Measurements from ENCODE around the gene STEAP1B. TPM values are rescaled to one million over a fixed set of nuclear protein-coding genes. Genes with fewer than 3 reads are reported as not detected.
"Not testable (repeated sequence)": the region's sequence is repeated elsewhere in the genome, so short reads cannot be mapped to it uniquely, and the experiment has no call there.

The STEAP1B gene
- total RNA-seq, 2 experiments from 2014 or later = 0.17 to 0.19 TPM

GRCh38 chr7:22464299-22464698 is 35.7 kb downstream of the STEAP1B start:
- Mint-ChIP-seq H3K9me3 (no peaks in the 10 kb centered on the region), H3K4me1 (no peaks in the 10 kb centered on the region), H3K27ac (no peak overlapping the region), H3K4me3 (no peak overlapping the region), H3K36me3 (ENCODE audit: low read depth) (no peaks in the 10 kb centered on the region), H3K27me3 (peaks cover 4% of the 10 kb centered on the region)
- ChIA-PET CTCF (no interaction called here), POLR2A (no interaction called here)
- no peak for DNase-seq

GRCh38 chr7:22460363-22460988 is 39.5 kb downstream of the STEAP1B start:
- POLR2A ChIA-PET = no interaction called here
- no peak for DNase-seq
- Mint-ChIP-seq H3K27ac (no peak overlapping the region), H3K36me3 (ENCODE audit: low read depth) (no peaks in the 10 kb centered on the region), H3K9me3 (no peaks in the 10 kb centered on the region), H3K4me1 (no peaks in the 10 kb centered on the region), H3K27me3 (no peaks in the 10 kb centered on the region), H3K4me3 (no peak overlapping the region)
- CTCF ChIA-PET = interaction anchor here (0.5 to 0.9 kb wide), 3 partner anchors 237 to 1978 kb away, joined by 3 read pairs; no protein-coding TSS in a partner anchor

GRCh38 chr7:22457471-22457870 is 42.5 kb downstream of the STEAP1B start:
- DNase-seq = no peak
- Mint-ChIP-seq H3K9me3 (no peaks in the 10 kb centered on the region), H3K4me3 (no peak overlapping the region), H3K36me3 (ENCODE audit: low read depth) (no peaks in the 10 kb centered on the region), H3K27me3 (peaks cover 14% of the 10 kb centered on the region), H3K27ac (no peak overlapping the region), H3K4me1 (peaks cover 7% of the 10 kb centered on the region)
- ChIA-PET POLR2A (no interaction called here), CTCF (no interaction called here)

GRCh38 chr7:22454446-22454845 is 45.5 kb downstream of the STEAP1B start:
- Mint-ChIP-seq H3K36me3 (ENCODE audit: low read depth) (no peaks in the 10 kb centered on the region), H3K4me3 (no peak overlapping the region), H3K27ac (no peak overlapping the region), H3K4me1 (peaks cover 11% of the 10 kb centered on the region), H3K27me3 (peaks cover 35% of the 10 kb centered on the region), H3K9me3 (no peaks in the 10 kb centered on the region)
- ChIA-PET CTCF (no interaction called here), POLR2A (no interaction called here)
- DNase-seq = no peak

- ChIA-PET CTCF (interaction anchor here (0.5 kb wide), 1 partner anchor 568 kb away, joined by 4 read pairs; no protein-coding TSS in a partner anchor), POLR2A (no interaction called here)
- no peak overlapping the region for H3K4me3 Mint-ChIP-seq
- peaks cover 11% of the 10 kb centered on the region for H3K4me1 Mint-ChIP-seq
- H3K36me3 Mint-ChIP-seq (ENCODE audit: low read depth) = no peaks in the 10 kb centered on the region
- DNase-seq = no peak
- no peak overlapping the region for H3K27ac Mint-ChIP-seq
- no peaks in the 10 kb centered on the region for H3K9me3 Mint-ChIP-seq
- peaks cover 35% of the 10 kb centered on the region for H3K27me3 Mint-ChIP-seq
Observed at GRCh38 chr7:22452960-22453558, 46.9 kb downstream of the STEAP1B start.

GRCh38 chr7:22452142-22452959 is 47.6 kb downstream of the STEAP1B start:
- CTCF ChIA-PET = interaction anchor here (0.5 to 1.0 kb wide), 2 partner anchors 343 to 569 kb away, joined by 4 read pairs; no protein-coding TSS in a partner anchor
- H3K9me3 Mint-ChIP-seq = no peaks in the 10 kb centered on the region
- H3K27me3 Mint-ChIP-seq = peaks cover 35% of the 10 kb centered on the region
- peak; percentile 48 for DNase-seq
- H3K4me1 Mint-ChIP-seq = peaks cover 16% of the 10 kb centered on the region
- no peaks in the 10 kb centered on the region for H3K36me3 Mint-ChIP-seq (ENCODE audit: low read depth)
- no peak overlapping the region for H3K4me3 Mint-ChIP-seq
- H3K27ac Mint-ChIP-seq = no peak overlapping the region
- POLR2A ChIA-PET = no interaction called here

- H3K4me3 Mint-ChIP-seq = not testable (repeated sequence)
- Mint-ChIP-seq H3K4me1 (peaks cover 23% of the 10 kb centered on the region), H3K27me3 (peaks cover 35% of the 10 kb centered on the region)
Observed at GRCh38 chr7:22450013-22450412, 50.0 kb downstream of the STEAP1B start.

GRCh38 chr7:22447762-22448161 is 52.2 kb downstream of the STEAP1B start:
- H3K36me3 Mint-ChIP-seq (ENCODE audit: low read depth) = no peaks in the 10 kb centered on the region
- no peaks in the 10 kb centered on the region for H3K9me3 Mint-ChIP-seq
- ChIA-PET CTCF (no interaction called here), POLR2A (no interaction called here)
- peaks cover 24% of the 10 kb centered on the region for H3K27me3 Mint-ChIP-seq
- no peak overlapping the region for H3K4me3 Mint-ChIP-seq
- no peak for DNase-seq
- peaks cover 21% of the 10 kb centered on the region for H3K4me1 Mint-ChIP-seq
- no peak overlapping the region for H3K27ac Mint-ChIP-seq

More at GRCh38 chr7:22450013-22450412, 50.0 kb downstream of the STEAP1B start:
- POLR2A ChIA-PET; CTCF ChIA-PET; H3K9me3 Mint-ChIP-seq; H3K27ac Mint-ChIP-seq; H3K36me3 Mint-ChIP-seq (ENCODE audit: low read depth); DNase-seq: not testable (repeated sequence)

- no peak for DNase-seq
- ChIA-PET POLR2A (no interaction called here), CTCF (no interaction called here)
- no peak overlapping the region for H3K27ac Mint-ChIP-seq
- H3K9me3 Mint-ChIP-seq = no peaks in the 10 kb centered on the region
- no peak overlapping the region for H3K4me3 Mint-ChIP-seq
- no peaks in the 10 kb centered on the region for H3K36me3 Mint-ChIP-seq (ENCODE audit: low read depth)
- peaks cover 14% of the 10 kb centered on the region for H3K4me1 Mint-ChIP-seq
- H3K27me3 Mint-ChIP-seq = peaks cover 16% of the 10 kb centered on the region
Observed at GRCh38 chr7:22447008-22447407, 53.0 kb downstream of the STEAP1B start.

GRCh38 chr7:22445853-22446252 is 54.1 kb downstream of the STEAP1B start:
- no peak for DNase-seq
- CTCF ChIA-PET = interaction anchor here (0.9 kb wide), 1 partner anchor 13 kb away, joined by 3 read pairs; no protein-coding TSS in a partner anchor
- Mint-ChIP-seq H3K27me3 (peaks cover 11% of the 10 kb centered on the region), H3K9me3 (no peaks in the 10 kb centered on the region), H3K36me3 (ENCODE audit: low read depth) (no peaks in the 10 kb centered on the region), H3K27ac (no peak overlapping the region), H3K4me3 (no peak overlapping the region), H3K4me1 (peaks cover 14% of the 10 kb centered on the region)
- POLR2A ChIA-PET = no interaction called here

GRCh38 chr7:22445140-22445743 is 54.7 kb downstream of the STEAP1B start:
- H3K9me3 Mint-ChIP-seq = no peaks in the 10 kb centered on the region
- DNase-seq = no peak
- ChIA-PET CTCF (interaction anchor here (0.9 kb wide), 1 partner anchor 13 kb away, joined by 3 read pairs; no protein-coding TSS in a partner anchor), POLR2A (no interaction called here)
- no peak overlapping the region for H3K27ac Mint-ChIP-seq
- no peak overlapping the region for H3K4me3 Mint-ChIP-seq
- peaks cover 14% of the 10 kb centered on the region for H3K4me1 Mint-ChIP-seq
- H3K36me3 Mint-ChIP-seq (ENCODE audit: low read depth) = no peaks in the 10 kb centered on the region
- H3K27me3 Mint-ChIP-seq = peaks cover 8% of the 10 kb centered on the region

GRCh38 chr7:22444181-22444971 is 55.6 kb downstream of the STEAP1B start:
- H3K27me3 Mint-ChIP-seq = peaks cover 3% of the 10 kb centered on the region
- H3K4me3 Mint-ChIP-seq = no peak overlapping the region
- H3K4me1 Mint-ChIP-seq = peaks cover 14% of the 10 kb centered on the region
- H3K27ac Mint-ChIP-seq = no peak overlapping the region
- ChIA-PET CTCF (interaction anchor here (1.0 kb wide), 1 partner anchor 333 kb away, joined by 3 read pairs; no protein-coding TSS in a partner anchor), POLR2A (no interaction called here)
- no peak for DNase-seq
- no peaks in the 10 kb centered on the region for H3K36me3 Mint-ChIP-seq (ENCODE audit: low read depth)
- H3K9me3 Mint-ChIP-seq = no peaks in the 10 kb centered on the region

Data from activated CD4-positive, alpha-beta T cell treated with anti-CD3 and anti-CD28 coated beads, Interleukin-2, amount 10 ng/mL, durations not matched to agents 7 days and 5 days (primary cell).